ENCODE measurements around the gene KRT15.

KRT15 gene

GRCh38 chr17:41475421-41475820 lies 43.3 kb downstream of the KRT15 start:
- DNase-seq (ENCODE audit: low read depth, low spot score) = no peak
- POLR2A ChIA-PET = no interaction called here
- H3K4me3 ChIP-seq (ENCODE audit: low read depth, low read length) = no peak overlapping the region
- CTCF ChIA-PET = interaction anchor here (1.5 to 1.8 kb wide), 3 partner anchors 9 to 13 kb away, joined by 3 to 6 read pairs (median 5); no protein-coding TSS in a partner anchor
- TF ChIP-seq, protein P1, sequence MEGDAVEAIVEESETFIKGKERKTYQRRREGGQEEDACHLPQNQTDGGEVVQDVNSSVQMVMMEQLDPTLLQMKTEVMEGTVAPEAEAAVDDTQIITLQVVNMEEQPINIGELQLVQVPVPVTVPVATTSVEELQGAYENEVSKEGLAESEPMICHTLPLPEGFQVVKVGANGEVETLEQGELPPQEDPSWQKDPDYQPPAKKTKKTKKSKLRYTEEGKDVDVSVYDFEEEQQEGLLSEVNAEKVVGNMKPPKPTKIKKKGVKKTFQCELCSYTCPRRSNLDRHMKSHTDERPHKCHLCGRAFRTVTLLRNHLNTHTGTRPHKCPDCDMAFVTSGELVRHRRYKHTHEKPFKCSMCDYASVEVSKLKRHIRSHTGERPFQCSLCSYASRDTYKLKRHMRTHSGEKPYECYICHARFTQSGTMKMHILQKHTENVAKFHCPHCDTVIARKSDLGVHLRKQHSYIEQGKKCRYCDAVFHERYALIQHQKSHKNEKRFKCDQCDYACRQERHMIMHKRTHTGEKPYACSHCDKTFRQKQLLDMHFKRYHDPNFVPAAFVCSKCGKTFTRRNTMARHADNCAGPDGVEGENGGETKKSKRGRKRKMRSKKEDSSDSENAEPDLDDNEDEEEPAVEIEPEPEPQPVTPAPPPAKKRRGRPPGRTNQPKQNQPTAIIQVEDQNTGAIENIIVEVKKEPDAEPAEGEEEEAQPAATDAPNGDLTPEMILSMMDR (IDR thresholded peaks at IDR 0.05; ENCODE audit: insufficient read depth, low read length, missing control alignments) = no peak

- POLR2A ChIA-PET = no interaction called here
- CTCF ChIA-PET = interaction anchor here (1.0 to 1.8 kb wide), 4 partner anchors 9 to 25 kb away, joined by 3 to 6 read pairs (median 4); no protein-coding TSS in a partner anchor
- no peak for DNase-seq (ENCODE audit: low read depth, low spot score)
- H3K4me3 ChIP-seq (ENCODE audit: low read depth, low read length) = no peak overlapping the region
- TF ChIP-seq, protein P1 (IDR thresholded peaks at IDR 0.05; ENCODE audit: insufficient read depth, low read length, missing control alignments) = no peak
Measured at GRCh38 chr17:41474863-41475262, 43.8 kb downstream of the KRT15 start.

- DNase-seq (ENCODE audit: low read depth, low spot score) = no peak
- no peak overlapping the region for H3K4me3 ChIP-seq (ENCODE audit: low read depth, low read length)
- TF ChIP-seq, protein P1 (IDR thresholded peaks at IDR 0.05; ENCODE audit: insufficient read depth, low read length, missing control alignments) = no peak
- POLR2A ChIA-PET = no interaction called here
- CTCF ChIA-PET = no interaction called here
Measured at GRCh38 chr17:41468346-41468745, 50.3 kb downstream of the KRT15 start.

DNA sequence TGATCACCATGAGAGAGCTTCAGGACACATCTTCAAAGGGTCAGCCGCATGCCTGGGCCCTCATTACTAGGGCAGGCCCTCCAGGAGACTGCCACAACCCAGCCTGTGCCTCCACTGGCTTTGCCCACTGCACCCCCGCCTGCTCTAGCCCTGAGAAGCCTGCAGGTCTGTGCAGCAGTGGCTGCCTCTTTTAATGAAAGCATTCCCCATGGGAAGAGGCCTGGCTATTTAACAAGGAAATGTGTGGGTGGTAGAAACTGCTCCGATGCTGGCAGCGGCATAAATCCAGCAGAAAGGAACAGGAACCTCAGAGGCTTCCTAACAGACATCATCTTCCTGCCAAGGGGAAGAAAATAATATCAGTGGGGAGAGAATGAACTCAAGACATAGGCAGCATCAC lies 51.1 kb downstream of the KRT15 start:
- TF ChIP-seq, protein P1 (IDR thresholded peaks at IDR 0.05; ENCODE audit: insufficient read depth, low read length, missing control alignments) = no peak
- CTCF ChIA-PET = interaction anchor here (0.6 kb wide), 1 partner anchor 81 kb away, joined by 3 read pairs; no protein-coding TSS in a partner anchor
- no peak for DNase-seq (ENCODE audit: low read depth, low spot score)
- POLR2A ChIA-PET = no interaction called here
- H3K4me3 ChIP-seq (ENCODE audit: low read depth, low read length) = no peak overlapping the region

- POLR2A ChIA-PET = no interaction called here
- DNase-seq (ENCODE audit: low read depth, low spot score) = no peak
- no peak within 1 kb of the TSS for H3K4me3 ChIP-seq (ENCODE audit: low read depth, low read length)
- TF ChIP-seq, protein P1 (IDR thresholded peaks at IDR 0.05; ENCODE audit: insufficient read depth, low read length, missing control alignments) = no peak
- CTCF ChIA-PET = interaction anchor here (0.6 kb wide), 1 partner anchor 82 kb away, joined by 3 read pairs; no protein-coding TSS in a partner anchor
Measured at GRCh38 chr17:41466988-41467387, 51.7 kb downstream of the KRT15 start, which contains the start of gene KRT32. KRT32 (minus strand) TSS chr17:41467386; CDS start chr17:41467325, 61 bp downstream.

DNA sequence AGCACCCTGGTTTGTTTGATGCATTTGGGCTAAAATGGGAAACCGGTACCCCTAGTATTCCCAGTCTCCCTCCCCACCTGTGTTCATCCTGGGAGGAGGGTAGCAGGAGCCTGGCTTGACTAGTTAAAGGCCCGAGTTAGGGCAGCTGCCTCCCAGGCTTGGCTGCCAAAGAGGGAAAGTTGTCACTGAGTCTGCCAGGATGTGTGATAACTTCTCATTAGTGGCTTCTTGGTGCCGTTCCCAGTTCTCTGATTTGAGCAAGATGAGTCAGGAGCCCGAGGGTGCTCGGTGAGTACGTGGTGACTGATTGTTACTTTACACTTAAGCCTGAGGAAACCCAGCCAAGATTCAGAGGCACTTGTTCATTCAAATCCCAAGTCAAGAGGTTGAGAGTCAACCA lies 54.0 kb downstream of the KRT15 start:
- TF ChIP-seq, protein P1 (IDR thresholded peaks at IDR 0.05; ENCODE audit: insufficient read depth, low read length, missing control alignments) = no peak
- peak; percentile 88 for DNase-seq (ENCODE audit: low read depth, low spot score)
- CTCF ChIA-PET = interaction anchor here (1.1 to 4.0 kb wide), 2 partner anchors 31 to 84 kb away, joined by 4 to 14 read pairs; no protein-coding TSS in a partner anchor
- POLR2A ChIA-PET = no interaction called here
- no peak overlapping the region for H3K4me3 ChIP-seq (ENCODE audit: low read depth, low read length)

All from AG04449 (cell line).